Measurements from ENCODE around the gene MOB3C.

MOB3C gene

GRCh38 chr1:46646844-46647243 is 30.2 kb upstream of the MOB3C start:
- no peak for TF ChIP-seq CTCF (IDR thresholded peaks at IDR 0.05; ENCODE audit: low read depth, low read length, missing control alignments)
- H3K4me3 ChIP-seq (ENCODE audit: low read depth, low read length) = no peak overlapping the region
- DNase-seq (ENCODE audit: low read depth) = no peak

- TF ChIP-seq CTCF (IDR thresholded peaks at IDR 0.05; ENCODE audit: low read depth, low read length, missing control alignments) = no peak
- H3K4me3 ChIP-seq (ENCODE audit: low read depth, low read length) = no peak overlapping the region
- DNase-seq (ENCODE audit: low read depth) = no peak
Measured at GRCh38 chr1:46646331-46646730, 29.7 kb upstream of the MOB3C start.

GRCh38 chr1:46645815-46646214 is 29.2 kb upstream of the MOB3C start:
- no peak for TF ChIP-seq CTCF (IDR thresholded peaks at IDR 0.05; ENCODE audit: low read depth, low read length, missing control alignments)
- H3K4me3 ChIP-seq (ENCODE audit: low read depth, low read length) = no peak overlapping the region

DNA sequence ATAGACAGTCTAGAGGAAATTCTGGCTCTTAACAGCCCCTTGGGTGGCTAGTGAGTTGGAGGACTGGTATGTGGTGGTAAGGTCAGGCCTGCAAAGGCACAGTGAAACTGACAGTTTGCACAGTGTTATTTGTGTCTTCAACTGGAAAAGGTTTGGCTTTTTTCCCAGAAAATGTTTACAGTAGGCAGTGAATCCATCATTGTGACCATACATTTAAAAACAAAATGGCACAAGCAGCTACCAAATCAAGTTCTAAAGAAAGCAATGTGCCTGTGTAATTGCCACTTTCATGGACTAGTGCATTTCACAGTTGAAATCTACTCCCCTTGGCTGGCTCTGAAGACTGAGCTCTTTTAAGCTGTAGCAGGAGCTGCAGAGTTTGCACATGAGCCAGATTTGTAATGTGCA is 26.8 kb upstream of the MOB3C start:
- DNase-seq (ENCODE audit: low read depth) = no peak
- no peak overlapping the region for H3K4me3 ChIP-seq (ENCODE audit: low read depth, low read length)
- TF ChIP-seq CTCF (IDR thresholded peaks at IDR 0.05; ENCODE audit: low read depth, low read length, missing control alignments) = no peak

More at GRCh38 chr1:46645815-46646214, 29.2 kb upstream of the MOB3C start:
- DNase-seq (ENCODE audit: low read depth) = no peak

DNA sequence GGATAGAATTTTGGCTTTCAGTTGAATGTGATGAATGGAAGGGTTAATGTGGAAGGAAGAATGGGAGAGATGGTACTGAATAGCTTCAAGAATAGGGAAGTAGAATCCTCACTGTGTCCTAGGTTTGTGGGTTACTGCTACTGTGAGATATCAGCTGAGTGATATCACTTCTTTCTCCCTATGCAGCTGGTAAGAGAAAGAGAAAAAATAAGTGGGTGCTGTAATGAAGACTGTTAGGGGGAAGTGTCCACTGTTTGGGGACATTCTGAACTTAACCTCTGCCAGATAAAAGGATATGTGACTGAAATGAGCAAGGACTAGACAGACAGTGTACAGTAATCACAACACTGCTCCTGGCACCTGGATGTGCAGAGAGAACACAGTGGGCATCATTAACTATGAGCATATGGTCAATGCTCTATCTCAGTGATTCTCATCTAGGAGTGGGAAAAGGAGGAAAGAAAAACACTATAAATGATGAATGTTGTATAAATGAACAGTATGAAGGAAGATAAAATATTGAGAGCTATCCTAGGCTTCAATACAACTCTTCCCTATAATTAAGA is 25.6 kb upstream of the MOB3C start:
- H3K4me3 ChIP-seq (ENCODE audit: low read depth, low read length) = no peak overlapping the region
- no peak for TF ChIP-seq CTCF (IDR thresholded peaks at IDR 0.05; ENCODE audit: low read depth, low read length, missing control alignments)
- DNase-seq (ENCODE audit: low read depth) = no peak

- TF ChIP-seq CTCF (IDR thresholded peaks at IDR 0.05; ENCODE audit: low read depth, low read length, missing control alignments) = no peak
- DNase-seq (ENCODE audit: low read depth) = no peak
Measured at GRCh38 chr1:46639547-46639946, 22.9 kb upstream of the MOB3C start.

GRCh38 chr1:46638921-46639320 is 22.3 kb upstream of the MOB3C start:
- DNase-seq (ENCODE audit: low read depth) = no peak
- TF ChIP-seq CTCF (IDR thresholded peaks at IDR 0.05; ENCODE audit: low read depth, low read length, missing control alignments) = no peak
- H3K4me3 ChIP-seq (ENCODE audit: low read depth, low read length) = no peak overlapping the region

More at GRCh38 chr1:46639547-46639946, 22.9 kb upstream of the MOB3C start:
- H3K4me3 ChIP-seq (ENCODE audit: low read depth, low read length) = no peak overlapping the region
